ENCODE measurements around the gene KLHDC8A.

DNA sequence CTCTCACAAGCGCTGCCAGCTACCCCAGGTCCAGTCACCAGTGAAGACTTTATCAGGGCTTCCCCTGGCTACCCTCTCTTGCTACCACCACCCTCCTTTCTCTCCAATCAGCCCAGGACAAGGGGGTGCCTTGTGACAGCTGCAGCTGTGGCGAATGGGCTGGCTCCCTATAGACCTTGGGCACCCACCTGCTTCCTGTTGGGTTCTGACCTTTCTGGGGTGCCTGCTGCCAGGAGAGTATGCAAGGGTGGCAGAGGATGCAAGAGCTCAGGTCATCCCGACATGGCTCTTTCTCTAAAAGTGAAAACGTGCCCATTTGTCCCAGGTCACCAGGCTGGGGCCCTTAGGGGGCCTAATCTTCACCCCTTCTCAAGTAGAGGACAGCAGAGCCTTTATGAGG is 6.6 kb downstream of the KLHDC8A start:
- TF ChIP-seq, protein P1, sequence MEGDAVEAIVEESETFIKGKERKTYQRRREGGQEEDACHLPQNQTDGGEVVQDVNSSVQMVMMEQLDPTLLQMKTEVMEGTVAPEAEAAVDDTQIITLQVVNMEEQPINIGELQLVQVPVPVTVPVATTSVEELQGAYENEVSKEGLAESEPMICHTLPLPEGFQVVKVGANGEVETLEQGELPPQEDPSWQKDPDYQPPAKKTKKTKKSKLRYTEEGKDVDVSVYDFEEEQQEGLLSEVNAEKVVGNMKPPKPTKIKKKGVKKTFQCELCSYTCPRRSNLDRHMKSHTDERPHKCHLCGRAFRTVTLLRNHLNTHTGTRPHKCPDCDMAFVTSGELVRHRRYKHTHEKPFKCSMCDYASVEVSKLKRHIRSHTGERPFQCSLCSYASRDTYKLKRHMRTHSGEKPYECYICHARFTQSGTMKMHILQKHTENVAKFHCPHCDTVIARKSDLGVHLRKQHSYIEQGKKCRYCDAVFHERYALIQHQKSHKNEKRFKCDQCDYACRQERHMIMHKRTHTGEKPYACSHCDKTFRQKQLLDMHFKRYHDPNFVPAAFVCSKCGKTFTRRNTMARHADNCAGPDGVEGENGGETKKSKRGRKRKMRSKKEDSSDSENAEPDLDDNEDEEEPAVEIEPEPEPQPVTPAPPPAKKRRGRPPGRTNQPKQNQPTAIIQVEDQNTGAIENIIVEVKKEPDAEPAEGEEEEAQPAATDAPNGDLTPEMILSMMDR (IDR thresholded peaks at IDR 0.05 in 2 of 3, conservative IDR thresholded peaks at IDR 0.05 in 1 of 3; ENCODE audit: borderline replicate concordance in 1 of 3, insufficient read depth in 1 of 3, low read depth in 2 of 3, low read length in 2 of 3), result no peak
- TF ChIP-seq POLR2AphosphoS5 (IDR thresholded peaks at IDR 0.05; ENCODE audit: low read depth, low read length) (no peak), TCF7L2 (IDR thresholded peaks at IDR 0.05; ENCODE audit: borderline replicate concordance, extremely low read depth, insufficient read depth, insufficient read length) (no peak), CEBPB (IDR thresholded peaks at IDR 0.05; ENCODE audit: low read depth) (no peak), RAD21 (IDR thresholded peaks at IDR 0.05; ENCODE audit: low read depth) (no peak), ZFX (IDR thresholded peaks at IDR 0.05) (no peak), YY1 (IDR thresholded peaks at IDR 0.05; ENCODE audit: extremely low read depth, insufficient replicate concordance, low read depth, low read length) (no peak), POLR2A (IDR thresholded peaks at IDR 0.05; ENCODE audit: borderline replicate concordance, extremely low read depth, insufficient read depth, insufficient read length) (no peak), EZH2 (IDR thresholded peaks at IDR 0.05) (no peak), SIN3A (IDR thresholded peaks at IDR 0.05; ENCODE audit: low read depth) (no peak)
